Upper lobe of left lung (tissue), 4 donors: Measurements from ENCODE around the gene CNPY4.

Experiments used
- EP300 ChIP-seq, 4 donors: sonication (generic); formaldehyde crosslinking; IDR thresholded peaks; one replicate each; pipeline ENCODE4 v1.5.1; 2017; ENCODE audit warnings: antibody characterized with exemption in 4 of 4, control low read depth in 2 of 4
- POLR2A ChIP-seq, 4 donors: fragments of 450-650 bp; IDR thresholded peaks; one replicate each; pipeline ENCODE4 v1.5.1; 2016 to 2017; ENCODE audit warnings: antibody characterized with exemption in 4 of 4, mild to moderate bottlenecking in 2 of 4
- TF ChIP-seq, protein P1 (sequence below), 6 experiments: fragments of 450-650 bp in 4 of 6; fragments of 200-600 bp in 2 of 6; sonication (generic) in 2 of 6; IDR thresholded peaks; one replicate each; pipeline ENCODE4 v1.5.1; 2016 to 2019; ENCODE audit warnings: antibody characterized with exemption in 6 of 6

DNA sequence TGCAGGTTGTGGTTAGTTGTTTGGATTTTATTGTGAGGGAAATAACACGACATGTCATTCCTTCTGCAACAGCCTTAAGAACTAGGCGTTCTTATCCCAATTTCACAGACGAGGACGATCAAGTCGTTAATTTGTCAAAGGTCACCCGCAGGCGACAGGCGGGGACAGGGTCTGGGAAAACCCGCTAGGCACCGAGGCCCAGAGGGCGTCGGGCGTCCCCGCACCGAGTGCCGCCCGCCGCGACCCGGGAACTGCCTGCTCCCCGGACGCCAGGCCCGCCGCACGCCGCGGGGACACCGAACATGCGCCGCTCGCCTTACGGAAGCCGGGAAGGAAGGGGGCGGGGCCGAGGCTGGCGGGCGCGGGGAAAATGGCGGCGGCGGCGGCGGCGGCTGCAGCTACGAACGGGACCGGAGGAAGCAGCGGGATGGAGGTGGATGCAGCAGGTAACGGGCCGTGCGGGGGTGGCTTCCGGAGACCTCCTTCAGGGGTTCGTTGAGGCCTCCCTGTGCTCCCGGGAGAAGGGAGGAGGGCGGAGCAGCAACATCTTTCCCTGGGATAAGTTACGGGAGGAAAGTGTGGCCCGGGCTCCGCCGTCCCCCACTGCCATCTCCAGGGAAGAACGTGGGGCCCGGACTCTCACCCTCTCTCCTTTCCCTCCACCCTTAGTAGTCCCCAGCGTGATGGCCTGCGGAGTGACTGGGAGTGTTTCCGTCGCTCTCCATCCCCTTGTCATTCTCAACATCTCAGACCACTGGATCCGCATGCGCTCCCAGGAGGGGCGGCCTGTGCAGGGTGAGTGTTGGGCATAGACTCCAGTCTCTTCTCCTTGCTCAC lies 30.6 kb upstream of the CNPY4 start, which contains the start of gene COPS6:
- TF ChIP-seq, protein P1, sequence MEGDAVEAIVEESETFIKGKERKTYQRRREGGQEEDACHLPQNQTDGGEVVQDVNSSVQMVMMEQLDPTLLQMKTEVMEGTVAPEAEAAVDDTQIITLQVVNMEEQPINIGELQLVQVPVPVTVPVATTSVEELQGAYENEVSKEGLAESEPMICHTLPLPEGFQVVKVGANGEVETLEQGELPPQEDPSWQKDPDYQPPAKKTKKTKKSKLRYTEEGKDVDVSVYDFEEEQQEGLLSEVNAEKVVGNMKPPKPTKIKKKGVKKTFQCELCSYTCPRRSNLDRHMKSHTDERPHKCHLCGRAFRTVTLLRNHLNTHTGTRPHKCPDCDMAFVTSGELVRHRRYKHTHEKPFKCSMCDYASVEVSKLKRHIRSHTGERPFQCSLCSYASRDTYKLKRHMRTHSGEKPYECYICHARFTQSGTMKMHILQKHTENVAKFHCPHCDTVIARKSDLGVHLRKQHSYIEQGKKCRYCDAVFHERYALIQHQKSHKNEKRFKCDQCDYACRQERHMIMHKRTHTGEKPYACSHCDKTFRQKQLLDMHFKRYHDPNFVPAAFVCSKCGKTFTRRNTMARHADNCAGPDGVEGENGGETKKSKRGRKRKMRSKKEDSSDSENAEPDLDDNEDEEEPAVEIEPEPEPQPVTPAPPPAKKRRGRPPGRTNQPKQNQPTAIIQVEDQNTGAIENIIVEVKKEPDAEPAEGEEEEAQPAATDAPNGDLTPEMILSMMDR (IDR thresholded peaks at IDR 0.05): peak in 1 of 6 experiments; percentile 28
- TF ChIP-seq EP300 (IDR thresholded peaks at IDR 0.05) (peak in 1 of 4 donors; percentile 39), POLR2A (IDR thresholded peaks at IDR 0.05) (peak in 3 of 4 donors; percentile 42 to 93 (median 79))
